Left ventricle myocardium inferior (tissue), 1 donor: Measurements from ENCODE around the gene PSTPIP1. TPM values are rescaled to one million over a fixed set of nuclear protein-coding genes. Genes with fewer than 3 reads are reported as not detected.

ENCODE experiments used
- DNase-seq: peaks from one replicate; pipeline ENCODE4 v3.0.0-alpha.2; 2020
- H3K27ac ChIP-seq: fragments of 200-600 bp; replicated peaks from 2 replicates; pipeline ENCODE4 v1.8.0; 2021
- H3K27me3 ChIP-seq: fragments of 200-600 bp; 2 replicates; pipeline ENCODE4 v1.8.0; 2021; ENCODE audit warnings: low read depth
- H3K36me3 ChIP-seq: fragments of 200-600 bp; 2 replicates; pipeline ENCODE4 v1.8.0; 2021
- H3K4me1 ChIP-seq: fragments of 200-600 bp; 2 replicates; pipeline ENCODE4 v1.8.0; 2021
- H3K4me3 ChIP-seq: fragments of 200-600 bp; 2 replicates; pipeline ENCODE4 v1.8.0; 2021; ENCODE audit warnings: mild to moderate bottlenecking, moderate library complexity
- H3K9me3 ChIP-seq: fragments of 200-600 bp; replicated peaks from 2 replicates; pipeline ENCODE4 v1.8.0; 2021
- CTCF ChIP-seq: fragments of 200-600 bp; IDR thresholded peaks from 2 replicates; pipeline ENCODE4 v1.8.0; 2021; ENCODE audit warnings: antibody characterized with exemption, mild to moderate bottlenecking, borderline replicate concordance
- intact Hi-C: fragments of 100-400 bp; cut with micrococcal nuclease; formaldehyde crosslinking; loops from one replicate; pipeline ENCODE4 v1.11.0; 2022
- total RNA-seq: library from RNA; stranded (reverse); fragmentation: NEBNext Ultra II Directional; extraction: Animal tissue kit (Norgen Biotek cat#: 25700); gene quantifications from one replicate; pipeline ENCODE4 v1.2.1, GENCODE V29; 2021
- donor health status: DM: no; HTN: yes; CAD: no; lungs with severe emphysema.

PSTPIP1 gene
- total RNA-seq, 1 donor from 2014 or later = 3.5 TPM

- no peaks in the 10 kb centered on the region for H3K36me3 ChIP-seq
- no peak for TF ChIP-seq CTCF
- peaks cover 12% of the 10 kb centered on the region for H3K4me1 ChIP-seq
- no peaks in the 10 kb centered on the region for H3K9me3 ChIP-seq
- DNase-seq = no peak
- H3K4me3 ChIP-seq = no peak overlapping the region
- no peaks in the 10 kb centered on the region for H3K27me3 ChIP-seq
- no peak overlapping the region for H3K27ac ChIP-seq
- intact Hi-C loops = no loop called here
These were observed 89.5 kb downstream of the PSTPIP1 start for GRCh38 chr15:77084436-77084835.

- no peaks in the 10 kb centered on the region for H3K9me3 ChIP-seq
- TF ChIP-seq CTCF = no peak
- H3K36me3 ChIP-seq = no peaks in the 10 kb centered on the region
- peaks cover 12% of the 10 kb centered on the region for H3K4me1 ChIP-seq
- intact Hi-C loops = no loop called here
- H3K4me3 ChIP-seq = no peak overlapping the region
- H3K27me3 ChIP-seq = no peaks in the 10 kb centered on the region
- no peak overlapping the region for H3K27ac ChIP-seq
- DNase-seq = no peak
These were observed 90.4 kb downstream of the PSTPIP1 start for GRCh38 chr15:77085297-77085696.

Other genes with a start within 250 kb of the PSTPIP1 start
- gene SCAPER, start 89.8 kb upstream of the PSTPIP1 start, total RNA-seq = 42.6 TPM
- 29.8 TPM for gene RCN2, start 63.4 kb upstream of the PSTPIP1 start, total RNA-seq
- 98.6 TPM for gene TSPAN3, start 76.0 kb downstream of the PSTPIP1 start, total RNA-seq